CD4-positive, alpha-beta T cell treated with Interleukin-21 for 1 hour (primary cell): ENCODE data around the gene MBD2.
"Not testable (repeated sequence)": the region's sequence is repeated elsewhere in the genome, so short reads cannot be mapped to it uniquely, and the experiment has no call there.

ENCODE experiments used
- DNase-seq: peaks from one replicate; pipeline ENCODE4 v3.0.0-alpha.2; 2020

The MBD2 gene

GRCh38 chr18:54224379-54225014 lies at the start of gene MBD2:
MBD2 (minus strand) TSS chr18:54224669; CDS start chr18:54224559, 110 bp downstream.
- DNase-seq, result peak; percentile 96

DNA sequence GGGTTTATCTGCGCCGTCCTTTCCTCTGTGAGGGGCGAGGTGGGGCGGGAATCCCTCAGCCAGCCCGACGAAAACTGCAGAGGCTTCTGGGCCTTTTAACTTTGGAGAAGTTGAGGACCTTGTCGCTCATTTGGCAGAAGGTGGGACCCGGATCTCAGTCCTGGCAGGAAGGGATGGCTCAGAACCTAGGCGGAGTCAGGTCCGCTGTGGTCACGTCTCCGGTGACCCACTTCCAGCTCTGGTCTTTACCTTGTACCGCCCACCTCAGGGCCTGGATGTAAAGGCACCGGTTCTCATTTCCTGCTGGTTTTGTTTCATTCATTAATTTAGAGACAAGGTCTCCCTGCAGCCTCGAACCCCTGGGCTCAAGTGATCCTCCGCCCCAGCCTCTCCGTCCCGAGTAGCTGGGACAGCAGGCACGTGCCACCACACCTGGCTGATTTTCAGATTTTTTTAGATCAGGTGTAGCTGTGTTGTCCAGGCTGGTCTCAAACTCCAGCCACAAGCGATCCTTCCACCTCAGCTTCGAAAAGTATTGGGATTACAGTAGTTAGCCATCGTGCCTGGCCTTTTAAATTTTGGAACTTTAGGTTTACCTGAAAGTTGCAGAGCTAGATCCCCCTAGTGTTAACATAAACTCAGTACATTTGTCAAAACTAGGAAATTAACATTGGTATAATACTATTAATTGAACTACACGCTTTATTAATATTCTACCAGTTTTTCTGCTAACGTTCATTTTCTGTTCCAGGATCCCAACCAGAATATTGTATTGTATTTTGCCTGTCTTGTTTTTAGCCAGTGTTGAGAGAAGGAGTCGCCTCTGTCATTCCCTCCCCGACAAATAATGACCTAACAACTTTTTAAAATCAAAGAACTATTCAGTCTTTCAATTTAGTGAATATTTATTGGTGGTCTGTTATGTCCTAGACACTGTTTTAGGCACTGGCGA lies 45.7 kb upstream of the MBD2 start:
- DNase-seq, result peak; percentile 68

GRCh38 chr18:54268751-54269150 lies 44.3 kb upstream of the MBD2 start:
- no peak for DNase-seq

DNA sequence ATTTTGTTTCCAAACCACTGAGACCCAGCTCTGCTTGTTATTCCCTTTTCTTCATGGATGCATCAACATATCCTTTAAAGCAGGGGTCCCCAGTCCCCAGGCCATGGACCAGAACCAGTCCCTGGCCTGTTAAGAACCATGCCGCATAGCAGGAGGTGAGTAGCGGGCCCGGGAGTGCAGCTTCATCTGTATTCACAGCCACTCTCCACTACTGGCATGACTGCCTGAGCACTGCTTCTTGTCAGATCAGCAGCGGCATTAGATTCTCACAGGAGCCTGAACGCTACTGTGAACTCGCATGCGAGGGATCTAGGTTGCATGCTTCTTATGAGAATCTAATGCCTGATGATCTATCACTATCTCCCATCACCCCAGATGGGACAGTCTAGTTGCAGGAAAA lies 43.2 kb upstream of the MBD2 start:
- DNase-seq, result no peak

GRCh38 chr18:54263904-54264336 lies 39.5 kb upstream of the MBD2 start:
- no peak for DNase-seq

GRCh38 chr18:54261894-54262293 lies 37.4 kb upstream of the MBD2 start:
- DNase-seq, result no peak

DNA sequence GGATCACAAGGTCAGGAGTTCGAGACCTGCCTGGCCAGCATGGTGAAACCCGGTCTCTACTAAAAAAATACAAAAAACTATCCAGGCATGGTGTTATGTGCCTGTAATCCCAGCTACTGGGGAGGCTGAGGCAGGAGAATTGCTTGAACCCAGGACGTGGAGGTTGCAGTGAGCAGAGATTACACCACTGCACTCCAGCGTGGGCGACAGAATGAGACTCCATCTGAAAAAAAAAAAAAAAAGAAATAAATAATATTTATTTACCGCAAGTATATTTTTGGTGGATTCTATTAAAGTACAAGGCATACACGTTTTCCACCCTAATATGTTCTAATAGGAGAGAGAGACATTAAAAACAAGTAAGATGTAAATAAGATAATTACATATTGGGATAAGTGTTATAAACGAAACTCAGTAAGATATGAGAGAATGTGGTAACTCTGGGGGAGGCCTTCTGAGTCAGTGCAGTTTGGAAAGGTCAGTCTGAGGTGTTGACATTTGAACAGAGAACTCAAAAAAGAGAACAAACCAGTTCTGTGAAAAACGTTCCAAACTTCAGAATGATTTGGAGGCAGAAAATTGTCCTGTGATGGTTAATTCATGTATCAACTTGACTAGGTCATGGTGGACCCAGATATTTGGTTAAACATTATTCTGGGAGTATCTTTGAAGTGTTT lies 36.1 kb upstream of the MBD2 start:
- no peak for DNase-seq

DNA sequence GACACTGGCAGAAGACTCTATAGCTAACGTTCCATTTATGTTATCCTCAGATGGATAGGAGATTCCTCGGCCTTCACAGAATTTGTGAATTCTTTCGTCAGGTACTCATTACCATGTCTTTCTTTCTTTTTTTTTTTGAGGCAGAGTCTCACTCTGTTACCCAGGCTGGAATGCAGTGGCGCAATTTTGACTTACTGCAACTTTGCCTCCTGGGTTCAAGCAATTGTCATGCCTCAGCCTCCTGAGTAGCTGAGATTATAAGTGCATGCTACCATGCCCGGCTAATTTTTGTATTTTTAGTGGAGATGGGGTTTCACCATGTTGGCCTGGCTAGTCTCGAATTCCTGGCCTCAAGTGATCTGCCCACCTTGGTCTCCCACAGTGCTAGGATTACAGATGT lies 33.3 kb upstream of the MBD2 start:
- DNase-seq, result not testable (repeated sequence)

GRCh38 chr18:54257015-54257414 lies 32.5 kb upstream of the MBD2 start:
- DNase-seq, result no peak

DNA sequence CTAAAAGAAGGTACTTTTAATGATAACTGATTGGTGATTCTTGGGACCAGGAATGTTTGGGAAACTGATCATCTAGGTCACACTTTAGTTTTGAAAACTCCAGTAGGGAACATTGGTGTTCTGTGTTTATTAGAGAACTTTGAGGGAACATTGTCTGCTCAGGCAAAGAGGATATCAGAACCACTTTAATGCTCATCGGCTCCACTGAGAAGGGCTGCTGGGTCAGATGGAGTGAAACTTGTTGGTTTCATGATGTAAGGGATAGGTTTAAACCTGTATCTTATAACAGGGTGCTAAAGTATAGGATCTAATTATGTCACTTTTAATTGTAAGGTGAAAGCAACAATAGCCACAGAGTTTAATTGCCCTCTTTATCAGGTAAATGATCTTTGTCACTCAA lies 30.7 kb upstream of the MBD2 start:
- no peak for DNase-seq

- no peak for DNase-seq
Observed at GRCh38 chr18:54254265-54254758, 29.8 kb upstream of the MBD2 start.

- DNase-seq, result no peak
Observed at GRCh38 chr18:54251606-54252390, 27.3 kb upstream of the MBD2 start.

GRCh38 chr18:54250846-54251261 lies 26.4 kb upstream of the MBD2 start:
- no peak for DNase-seq

- no peak for DNase-seq
Observed at GRCh38 chr18:54247511-54248175, 23.2 kb upstream of the MBD2 start.

DNA sequence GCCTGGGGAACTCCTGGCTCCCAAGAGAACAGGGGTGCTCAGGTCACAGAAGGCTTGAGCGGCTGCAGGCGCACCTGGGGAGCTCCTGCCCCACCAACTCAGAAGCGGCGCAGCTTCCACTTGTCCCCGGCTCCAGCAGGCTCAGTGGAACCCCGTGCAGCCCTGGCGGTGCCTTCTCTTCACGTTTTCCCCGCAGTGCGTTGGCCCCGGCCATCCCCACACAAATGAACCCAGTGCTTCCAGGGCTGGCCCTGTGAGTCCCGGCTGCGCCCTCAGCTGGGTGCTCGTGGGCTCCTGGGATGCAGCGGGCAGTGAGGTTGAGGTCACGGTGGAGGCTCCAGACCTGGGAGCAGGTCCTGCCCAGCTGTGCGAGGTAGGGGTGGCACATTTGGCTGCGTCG lies 17.9 kb upstream of the MBD2 start:
- DNase-seq, result no peak

DNA sequence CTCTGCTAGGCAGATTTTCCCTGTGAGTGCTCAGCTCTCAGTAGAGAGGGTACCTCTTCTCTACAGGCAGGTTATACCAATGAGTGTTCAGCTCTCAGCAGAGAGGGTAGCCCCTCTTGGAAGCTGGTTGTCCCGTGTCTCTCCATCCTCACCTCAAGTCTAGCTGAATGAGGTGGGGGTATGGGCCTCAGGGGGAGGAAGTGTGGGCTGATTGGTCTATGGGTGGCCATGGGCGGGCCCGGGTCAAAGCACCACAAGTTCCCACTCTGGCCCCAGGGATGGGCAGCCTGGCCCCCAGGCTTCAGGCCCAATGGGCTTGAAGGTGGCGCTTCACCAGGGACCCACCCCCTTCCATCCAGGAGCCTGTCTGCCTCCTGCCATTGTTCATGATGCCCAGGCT lies 17.0 kb upstream of the MBD2 start:
- no peak for DNase-seq

- DNase-seq, result no peak
Observed at GRCh38 chr18:54240629-54241107, 16.2 kb upstream of the MBD2 start.

DNA sequence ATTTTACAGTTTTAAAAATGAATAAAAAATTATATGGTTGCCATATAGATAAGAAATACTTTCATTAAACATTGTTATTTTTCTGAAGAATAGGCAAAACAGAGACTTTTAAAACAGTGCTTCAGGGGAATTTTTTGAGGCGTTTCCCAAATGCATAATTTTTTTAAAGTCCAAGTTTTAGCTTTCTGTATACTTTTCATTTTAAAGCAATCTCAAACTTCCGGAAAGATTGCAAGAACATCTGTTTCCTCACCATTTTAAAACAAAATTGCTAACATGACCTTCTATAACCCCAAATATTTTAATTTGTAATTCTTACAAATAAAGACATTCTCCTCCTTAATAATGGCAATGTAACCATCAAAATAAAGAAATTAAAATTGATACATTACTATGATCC lies 15.1 kb upstream of the MBD2 start:
- no peak for DNase-seq

DNA sequence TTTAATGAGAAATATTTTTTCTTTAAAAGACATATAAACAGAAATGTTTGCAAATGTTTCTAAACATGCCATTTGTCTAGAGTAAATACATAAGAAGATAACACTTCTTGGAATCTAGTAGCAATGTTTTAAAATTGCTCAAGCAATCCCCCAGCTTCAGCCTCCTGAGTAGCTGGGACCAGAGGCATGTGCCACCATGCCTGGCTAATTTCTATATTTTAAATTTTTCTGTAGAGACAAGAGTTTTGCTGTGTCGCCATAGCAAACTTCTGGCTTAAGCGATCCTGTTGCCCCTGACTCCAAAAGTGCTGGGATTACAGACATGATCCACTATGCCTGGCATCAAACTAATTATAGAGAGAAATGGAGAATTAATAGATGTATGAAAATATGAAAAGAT lies 14.6 kb upstream of the MBD2 start:
- DNase-seq, result no peak

DNA sequence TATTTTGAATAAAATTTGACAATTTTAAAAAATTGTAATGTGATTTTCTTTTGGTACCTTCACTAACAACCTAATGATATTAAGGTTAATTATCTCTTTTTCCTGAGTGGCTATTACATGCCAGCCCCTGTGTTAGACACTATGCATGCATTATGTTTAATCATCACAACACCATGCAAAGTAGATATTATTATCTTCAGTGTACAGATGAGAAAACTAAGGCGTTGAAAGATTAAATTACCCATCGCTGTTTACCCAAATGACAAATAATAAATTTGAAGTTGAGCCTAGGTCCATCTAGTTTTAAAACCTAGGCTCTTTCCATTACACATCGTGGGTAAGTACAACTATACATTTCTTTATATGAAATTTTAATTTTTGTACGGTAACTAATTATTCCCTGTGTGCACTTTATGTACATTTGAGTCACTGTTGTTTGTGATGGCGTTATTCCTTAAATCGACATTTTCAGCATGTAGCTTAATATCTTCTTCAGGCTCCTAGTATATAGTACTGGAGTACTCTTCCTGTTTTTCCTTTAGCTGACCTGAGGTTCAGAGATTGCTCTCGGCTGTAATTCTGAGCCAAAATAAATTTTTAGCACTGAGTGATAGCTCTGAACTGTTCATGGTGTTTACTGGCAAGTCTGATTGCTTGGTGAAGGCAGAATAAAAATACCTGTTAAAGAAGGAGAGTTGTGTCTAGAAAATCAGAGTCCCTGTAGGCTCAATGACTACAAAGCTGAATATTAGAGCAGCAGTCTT lies 13.9 kb upstream of the MBD2 start:
- DNase-seq, result no peak

- no peak for DNase-seq
Observed at GRCh38 chr18:54235871-54236270, 11.4 kb upstream of the MBD2 start.
